Nephron (organoid): ENCODE data around the gene IFIT2.
"Not testable (repeated sequence)": the region's sequence is repeated elsewhere in the genome, so short reads cannot be mapped to it uniquely, and the experiment has no call there.

Source experiments
- H3K27ac Mint-ChIP-seq, 3 experiments: 2 replicates each; pipeline ENCODE4 v1.8.0; 2020; ENCODE audit warnings: mixed read lengths in 3 of 3, mild to moderate bottlenecking in 2 of 3, moderate library complexity in 1 of 3
- H3K27me3 Mint-ChIP-seq: 2 replicates; pipeline ENCODE4 v1.8.0; 2021; ENCODE audit warnings: low read depth, mild to moderate bottlenecking, moderate library complexity, mixed read lengths
- H3K36me3 Mint-ChIP-seq: 2 replicates; pipeline ENCODE4 v1.8.0; 2020; ENCODE audit warnings: low read depth, mixed read lengths
- H3K4me1 Mint-ChIP-seq: 2 replicates; pipeline ENCODE4 v1.8.0; 2020; ENCODE audit warnings: mixed read lengths
- H3K4me3 Mint-ChIP-seq, 3 experiments: 2 replicates each; pipeline ENCODE4 v1.8.0; 2020; ENCODE audit warnings: mild to moderate bottlenecking in 3 of 3, mixed read lengths in 3 of 3, moderate library complexity in 2 of 3
- H3K9me3 Mint-ChIP-seq: 2 replicates; pipeline ENCODE4 v1.8.0; 2020; ENCODE audit warnings: mixed read lengths
- CTCF ChIP-seq, 3 experiments: fragments of 200-600 bp; sonication (generic); IDR thresholded peaks; one replicate each; pipeline ENCODE4 v1.5.0; 2021; ENCODE audit warnings: antibody characterized with exemption in 3 of 3; ENCODE audit not compliant: unreplicated experiment in 3 of 3

Gene IFIT2

GRCh38 chr10:89348481-89348880 is 46.6 kb downstream of the IFIT2 start:
- Mint-ChIP-seq H3K36me3 (no peaks in the 10 kb centered on the region), H3K4me1 (peaks cover 75% of the 10 kb centered on the region), H3K9me3 (peaks cover 2% of the 10 kb centered on the region), H3K27ac (peak overlapping the region; percentile 83 to 97 (median 90)), H3K4me3 (no peak overlapping the region), H3K27me3 (no peaks in the 10 kb centered on the region)
- no peak for TF ChIP-seq CTCF (IDR thresholded peaks at IDR 0.05; ENCODE audit: unreplicated experiment in 3 of 3)

DNA sequence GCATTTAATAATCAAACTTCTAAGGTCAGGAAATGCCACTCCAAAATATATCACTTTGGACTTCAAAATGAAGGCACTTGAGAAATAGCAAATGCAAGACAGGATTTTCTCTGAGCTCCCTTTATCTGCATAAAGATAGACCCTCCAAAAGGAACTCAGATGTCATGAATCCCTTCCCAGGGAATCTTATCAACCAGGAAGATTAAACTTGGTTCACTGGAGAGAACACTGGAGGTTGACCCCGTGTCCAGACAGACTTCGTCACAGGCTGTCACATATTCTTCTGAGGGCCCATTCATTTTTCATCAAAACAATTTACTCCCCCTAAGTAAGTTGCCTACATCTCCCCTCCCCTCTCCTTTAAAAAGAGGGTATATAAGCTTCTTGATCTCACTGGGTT is 47.1 kb downstream of the IFIT2 start:
- H3K4me1 Mint-ChIP-seq: peaks cover 72% of the 10 kb centered on the region

GRCh38 chr10:89350631-89351315 is 48.9 kb downstream of the IFIT2 start:
- peaks cover 61% of the 10 kb centered on the region for H3K4me1 Mint-ChIP-seq
- H3K36me3 Mint-ChIP-seq, H3K27me3 Mint-ChIP-seq, H3K9me3 Mint-ChIP-seq, H3K4me3 Mint-ChIP-seq: not testable (repeated sequence)
- H3K27ac Mint-ChIP-seq: peak overlapping the region; percentile 90 to 97 (median 97)

More for the DNA sequence above, 47.1 kb downstream of the IFIT2 start:
- H3K27ac Mint-ChIP-seq: peak overlapping the region; percentile 83 to 97 (median 90)
- H3K4me3 Mint-ChIP-seq: no peak overlapping the region
- H3K36me3 Mint-ChIP-seq: peaks cover under 1% of the 10 kb centered on the region
- no peak for TF ChIP-seq CTCF (IDR thresholded peaks at IDR 0.05; ENCODE audit: unreplicated experiment in 3 of 3)
- H3K9me3 Mint-ChIP-seq: peaks cover 3% of the 10 kb centered on the region
- H3K27me3 Mint-ChIP-seq: no peaks in the 10 kb centered on the region

GRCh38 chr10:89351412-89351779 is 49.5 kb downstream of the IFIT2 start:
- TF ChIP-seq CTCF (IDR thresholded peaks at IDR 0.05; ENCODE audit: unreplicated experiment in 3 of 3): no peak
- H3K9me3 Mint-ChIP-seq: peaks cover 6% of the 10 kb centered on the region
- peak overlapping the region in 1 of 3 experiments; percentile 24 for H3K4me3 Mint-ChIP-seq
- peak overlapping the region; percentile 90 to 97 (median 97) for H3K27ac Mint-ChIP-seq
- H3K4me1 Mint-ChIP-seq: peaks cover 60% of the 10 kb centered on the region
- no peaks in the 10 kb centered on the region for H3K27me3 Mint-ChIP-seq
- peaks cover 3% of the 10 kb centered on the region for H3K36me3 Mint-ChIP-seq

- H3K4me3 Mint-ChIP-seq: peak overlapping the region; percentile 24 to 41 (median 28)
- peaks cover 3% of the 10 kb centered on the region for H3K36me3 Mint-ChIP-seq
- peaks cover 54% of the 10 kb centered on the region for H3K4me1 Mint-ChIP-seq
- no peaks in the 10 kb centered on the region for H3K27me3 Mint-ChIP-seq
- no peak for TF ChIP-seq CTCF (IDR thresholded peaks at IDR 0.05; ENCODE audit: unreplicated experiment in 3 of 3)
- H3K27ac Mint-ChIP-seq: peak overlapping the region; percentile 90 to 97 (median 97)
- peaks cover 6% of the 10 kb centered on the region for H3K9me3 Mint-ChIP-seq
Observed at GRCh38 chr10:89351780-89352597, 50.1 kb downstream of the IFIT2 start.

GRCh38 chr10:89352802-89353201 is 51.0 kb downstream of the IFIT2 start:
- TF ChIP-seq CTCF (IDR thresholded peaks at IDR 0.05; ENCODE audit: unreplicated experiment in 3 of 3): no peak
- Mint-ChIP-seq H3K27me3 (no peaks in the 10 kb centered on the region), H3K4me3 (no peak overlapping the region), H3K4me1 (peaks cover 50% of the 10 kb centered on the region), H3K36me3 (peaks cover 3% of the 10 kb centered on the region), H3K27ac (peak overlapping the region; percentile 56 to 97 (median 90)), H3K9me3 (peaks cover 6% of the 10 kb centered on the region)
